ENCODE measurements around the gene SCLT1. TPM values are rescaled to one million over a fixed set of nuclear protein-coding genes. Genes with fewer than 3 reads are reported as not detected.

The SCLT1 gene
- polyA plus RNA-seq, 1 of the 3 experiments (the other 2 are of a cell fraction): 2.2 TPM

Small RNA genes within 50 kb of the gene (small RNA-seq; reads per million reads assigned to genes)
- 0 reads per million in 7 experiments for gene AC093826.2

Other genes starting within 250 kb of the SCLT1 start
- 3.3 TPM in 2 replicates for gene C4orf33, start 2.6 kb upstream of the SCLT1 start, polyA plus RNA-seq (2012; rRNA removed)